22Rv1 (cell line): ENCODE measurements around the gene BRD3.

Source experiments
- CTCF ChIP-seq: fragments of 450-650 bp; IDR thresholded peaks from 2 replicates; pipeline ENCODE4 v1.5.1; 2017; ENCODE audit warnings: mild to moderate bottlenecking
- ZFX ChIP-seq: fragments of 450-650 bp; IDR thresholded peaks from 2 replicates; pipeline ENCODE4 v1.6.1; 2017; ENCODE audit warnings: antibody characterized with exemption, borderline replicate concordance

GRCh38 chr9:134066526-134066912 lies 1.3 kb downstream of the BRD3 start:
- no peak for TF ChIP-seq CTCF
- TF ChIP-seq ZFX, result no peak
